Measurements from ENCODE around the gene MAP1LC3B2.

DNA sequence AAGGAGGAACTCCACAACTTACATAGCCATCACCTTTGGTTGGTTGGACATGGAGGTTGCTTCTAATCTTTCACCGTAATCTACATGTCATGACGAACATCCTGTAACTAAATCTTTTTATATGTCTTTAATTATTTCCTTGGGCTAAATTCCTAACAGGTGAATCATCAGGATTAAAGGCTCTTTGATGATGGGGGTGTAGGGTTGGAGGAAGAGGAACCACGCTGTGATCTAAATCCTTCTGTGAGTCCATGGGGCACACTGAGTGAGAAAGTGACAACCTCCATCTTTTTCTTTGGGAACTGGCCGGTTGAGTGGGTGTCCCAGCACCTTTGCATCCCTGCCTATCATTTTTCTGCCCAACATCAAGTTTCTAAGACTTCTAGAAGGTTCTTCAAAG is 31.1 kb upstream of the MAP1LC3B2 start:
- TF ChIP-seq, protein P1, sequence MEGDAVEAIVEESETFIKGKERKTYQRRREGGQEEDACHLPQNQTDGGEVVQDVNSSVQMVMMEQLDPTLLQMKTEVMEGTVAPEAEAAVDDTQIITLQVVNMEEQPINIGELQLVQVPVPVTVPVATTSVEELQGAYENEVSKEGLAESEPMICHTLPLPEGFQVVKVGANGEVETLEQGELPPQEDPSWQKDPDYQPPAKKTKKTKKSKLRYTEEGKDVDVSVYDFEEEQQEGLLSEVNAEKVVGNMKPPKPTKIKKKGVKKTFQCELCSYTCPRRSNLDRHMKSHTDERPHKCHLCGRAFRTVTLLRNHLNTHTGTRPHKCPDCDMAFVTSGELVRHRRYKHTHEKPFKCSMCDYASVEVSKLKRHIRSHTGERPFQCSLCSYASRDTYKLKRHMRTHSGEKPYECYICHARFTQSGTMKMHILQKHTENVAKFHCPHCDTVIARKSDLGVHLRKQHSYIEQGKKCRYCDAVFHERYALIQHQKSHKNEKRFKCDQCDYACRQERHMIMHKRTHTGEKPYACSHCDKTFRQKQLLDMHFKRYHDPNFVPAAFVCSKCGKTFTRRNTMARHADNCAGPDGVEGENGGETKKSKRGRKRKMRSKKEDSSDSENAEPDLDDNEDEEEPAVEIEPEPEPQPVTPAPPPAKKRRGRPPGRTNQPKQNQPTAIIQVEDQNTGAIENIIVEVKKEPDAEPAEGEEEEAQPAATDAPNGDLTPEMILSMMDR (IDR thresholded peaks at IDR 0.05; ENCODE audit: insufficient read depth, low read length), result no peak
- TF ChIP-seq, protein P2, sequence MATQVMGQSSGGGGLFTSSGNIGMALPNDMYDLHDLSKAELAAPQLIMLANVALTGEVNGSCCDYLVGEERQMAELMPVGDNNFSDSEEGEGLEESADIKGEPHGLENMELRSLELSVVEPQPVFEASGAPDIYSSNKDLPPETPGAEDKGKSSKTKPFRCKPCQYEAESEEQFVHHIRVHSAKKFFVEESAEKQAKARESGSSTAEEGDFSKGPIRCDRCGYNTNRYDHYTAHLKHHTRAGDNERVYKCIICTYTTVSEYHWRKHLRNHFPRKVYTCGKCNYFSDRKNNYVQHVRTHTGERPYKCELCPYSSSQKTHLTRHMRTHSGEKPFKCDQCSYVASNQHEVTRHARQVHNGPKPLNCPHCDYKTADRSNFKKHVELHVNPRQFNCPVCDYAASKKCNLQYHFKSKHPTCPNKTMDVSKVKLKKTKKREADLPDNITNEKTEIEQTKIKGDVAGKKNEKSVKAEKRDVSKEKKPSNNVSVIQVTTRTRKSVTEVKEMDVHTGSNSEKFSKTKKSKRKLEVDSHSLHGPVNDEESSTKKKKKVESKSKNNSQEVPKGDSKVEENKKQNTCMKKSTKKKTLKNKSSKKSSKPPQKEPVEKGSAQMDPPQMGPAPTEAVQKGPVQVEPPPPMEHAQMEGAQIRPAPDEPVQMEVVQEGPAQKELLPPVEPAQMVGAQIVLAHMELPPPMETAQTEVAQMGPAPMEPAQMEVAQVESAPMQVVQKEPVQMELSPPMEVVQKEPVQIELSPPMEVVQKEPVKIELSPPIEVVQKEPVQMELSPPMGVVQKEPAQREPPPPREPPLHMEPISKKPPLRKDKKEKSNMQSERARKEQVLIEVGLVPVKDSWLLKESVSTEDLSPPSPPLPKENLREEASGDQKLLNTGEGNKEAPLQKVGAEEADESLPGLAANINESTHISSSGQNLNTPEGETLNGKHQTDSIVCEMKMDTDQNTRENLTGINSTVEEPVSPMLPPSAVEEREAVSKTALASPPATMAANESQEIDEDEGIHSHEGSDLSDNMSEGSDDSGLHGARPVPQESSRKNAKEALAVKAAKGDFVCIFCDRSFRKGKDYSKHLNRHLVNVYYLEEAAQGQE (IDR thresholded peaks at IDR 0.05; ENCODE audit: insufficient replicate concordance, low read depth), result no peak
